HG02763 (cell line): ENCODE measurements around the gene NFE2.
"Not testable (repeated sequence)": the region's sequence is repeated elsewhere in the genome, so short reads cannot be mapped to it uniquely, and the experiment has no call there.

Experiments
- ATAC-seq: cut with Tn5 transposase; IDR thresholded peaks from one replicate; pipeline ENCODE4 v1.9.1; 2021; ENCODE audit warnings: mild to moderate bottlenecking, moderate library complexity; ENCODE audit not compliant: unreplicated experiment

The NFE2 gene

GRCh38 chr12:54300732-54301427 is at the start of gene NFE2:
NFE2 (minus strand) TSS chr12:54301015; CDS start chr12:54295248, 5,767 bp downstream.
- no peak for ATAC-seq

- ATAC-seq: no peak
Observed at GRCh38 chr12:54349679-54350078, 48.9 kb upstream of the NFE2 start.

GRCh38 chr12:54349036-54349435 is 48.2 kb upstream of the NFE2 start:
- ATAC-seq: no peak

- no peak for ATAC-seq
Observed at GRCh38 chr12:54341378-54342300, 40.8 kb upstream of the NFE2 start.

GRCh38 chr12:54340846-54341245 is 40.0 kb upstream of the NFE2 start:
- ATAC-seq: no peak

- no peak for ATAC-seq
Observed at GRCh38 chr12:54338698-54339296, 38.0 kb upstream of the NFE2 start.

GRCh38 chr12:54337854-54338650 is 37.2 kb upstream of the NFE2 start:
- ATAC-seq: no peak

- ATAC-seq: no peak
Observed at GRCh38 chr12:54337280-54337842, 36.5 kb upstream of the NFE2 start.

GRCh38 chr12:54333420-54334034 is 32.7 kb upstream of the NFE2 start:
- no peak for ATAC-seq

- no peak for ATAC-seq
Observed at GRCh38 chr12:54331461-54331860, 30.6 kb upstream of the NFE2 start.

- ATAC-seq: no peak
Observed at GRCh38 chr12:54330442-54330841, 29.6 kb upstream of the NFE2 start.

- no peak for ATAC-seq
Observed at GRCh38 chr12:54329759-54330158, 28.9 kb upstream of the NFE2 start.

GRCh38 chr12:54328595-54329337 is 28.0 kb upstream of the NFE2 start:
- ATAC-seq: no peak

- ATAC-seq: not testable (repeated sequence)
Observed at GRCh38 chr12:54325442-54326109, 24.8 kb upstream of the NFE2 start.

GRCh38 chr12:54324617-54325441 is 24.0 kb upstream of the NFE2 start, which contains the start of gene COPZ1:
COPZ1 (plus strand) TSS chr12:54325131; CDS start chr12:54325164, 33 bp downstream.
- ATAC-seq: peak; percentile 99

- ATAC-seq: no peak
Observed at GRCh38 chr12:54321363-54321762, 20.5 kb upstream of the NFE2 start.

- ATAC-seq: not testable (repeated sequence)
Observed at GRCh38 chr12:54312309-54312708, 11.5 kb upstream of the NFE2 start.

GRCh38 chr12:54311051-54311450 is 10.2 kb upstream of the NFE2 start:
- ATAC-seq: no peak
